Measurements from ENCODE around the gene SSTR3.
"Not testable (repeated sequence)": the region's sequence is repeated elsewhere in the genome, so short reads cannot be mapped to it uniquely, and the experiment has no call there.

The SSTR3 gene

DNA sequence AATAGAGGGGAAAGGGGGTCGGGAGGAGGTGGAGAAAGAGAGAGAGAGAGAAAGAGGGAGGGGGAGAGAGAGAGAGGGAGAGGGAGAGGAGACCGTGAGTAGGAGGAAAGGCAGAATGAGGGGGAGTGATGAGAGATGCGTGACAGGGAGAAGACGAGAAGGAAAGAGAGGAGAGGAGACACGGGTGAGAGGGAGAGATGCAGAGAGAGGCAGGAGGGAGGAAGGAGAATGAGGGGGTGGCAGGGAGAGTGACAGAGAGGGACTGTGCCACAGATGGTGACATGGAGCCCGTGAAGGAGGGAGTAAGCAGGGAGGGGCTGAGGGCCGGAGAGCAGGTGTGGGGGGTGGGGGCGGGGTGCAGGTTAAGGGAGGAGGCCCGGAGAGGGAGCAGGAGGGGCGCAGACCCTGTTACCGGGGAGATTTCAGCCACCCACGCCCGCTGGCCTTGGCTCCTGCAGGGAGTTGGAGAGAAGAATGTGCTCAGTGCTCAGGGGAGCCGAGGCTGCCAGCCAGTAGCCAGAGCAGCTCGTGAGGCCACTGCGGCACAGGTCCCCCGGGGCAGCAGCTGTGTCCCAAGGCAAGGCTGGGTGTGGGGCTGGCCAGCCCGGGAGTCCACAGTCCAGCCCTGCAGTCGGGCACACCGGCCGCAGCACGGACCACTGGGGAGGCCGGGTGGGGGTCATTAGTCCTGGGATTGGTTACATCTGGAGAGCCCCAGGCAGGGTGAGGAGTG, at the start of gene SSTR3:
SSTR3 (minus strand) TSS at position 304 of the 733 bp plus-strand sequence. CDS start 4,674 bp downstream, outside the sequence.
- Mint-ChIP-seq H3K27ac (no peak within 1 kb of the TSS), H3K27me3 (no peaks in the 10 kb centered on the region), H3K4me1 (peaks cover 42% of the 10 kb centered on the region), H3K36me3 (peaks cover 16% of the 10 kb centered on the region), H3K4me3 (no peak within 1 kb of the TSS), H3K9me3 (no peaks in the 10 kb centered on the region)
- CTCF ChIA-PET, result no interaction called here
- DNase-seq, result peak; percentile 16

- peak; percentile 74 for DNase-seq
- H3K27ac Mint-ChIP-seq, result no peak overlapping the region
- CTCF ChIA-PET, result interaction anchor here (0.6 to 5.3 kb wide), 30 partner anchors 9 to 400 kb away, joined by 3 to 134 read pairs (median 6); partner anchors contain the start of genes CYTH4 and RAC2
- no peak overlapping the region for H3K4me3 Mint-ChIP-seq
- H3K27me3 Mint-ChIP-seq, result peaks cover 63% of the 10 kb centered on the region
- peaks cover 22% of the 10 kb centered on the region for H3K4me1 Mint-ChIP-seq
- H3K9me3 Mint-ChIP-seq, result peaks cover 16% of the 10 kb centered on the region
- peaks cover 7% of the 10 kb centered on the region for H3K36me3 Mint-ChIP-seq
Observed at GRCh38 chr22:37260901-37261336, 48.6 kb upstream of the SSTR3 start.

GRCh38 chr22:37260155-37260795, 48.0 kb upstream of the SSTR3 start:
- CTCF ChIA-PET, result interaction anchor here (0.6 to 5.3 kb wide), 37 partner anchors 9 to 401 kb away, joined by 3 to 134 read pairs (median 6); partner anchors contain the start of genes CYTH4 and RAC2
- no peak overlapping the region for H3K4me3 Mint-ChIP-seq
- H3K4me1 Mint-ChIP-seq, result peaks cover 24% of the 10 kb centered on the region
- H3K9me3 Mint-ChIP-seq, result peaks cover 16% of the 10 kb centered on the region
- H3K36me3 Mint-ChIP-seq, result peaks cover 7% of the 10 kb centered on the region
- H3K27me3 Mint-ChIP-seq, result peaks cover 66% of the 10 kb centered on the region
- DNase-seq, result no peak
- H3K27ac Mint-ChIP-seq, result no peak overlapping the region

GRCh38 chr22:37259540-37260029, 47.3 kb upstream of the SSTR3 start:
- Mint-ChIP-seq H3K4me3 (no peak overlapping the region), H3K36me3 (peaks cover 5% of the 10 kb centered on the region), H3K9me3 (peaks cover 12% of the 10 kb centered on the region), H3K4me1 (peaks cover 28% of the 10 kb centered on the region), H3K27me3 (peaks cover 62% of the 10 kb centered on the region), H3K27ac (no peak overlapping the region)
- peak; percentile 46 for DNase-seq
- CTCF ChIA-PET, result interaction anchor here (0.6 to 5.3 kb wide), 34 partner anchors 8 to 308 kb away, joined by 3 to 134 read pairs (median 6); partner anchors contain the start of gene RAC2

DNA sequence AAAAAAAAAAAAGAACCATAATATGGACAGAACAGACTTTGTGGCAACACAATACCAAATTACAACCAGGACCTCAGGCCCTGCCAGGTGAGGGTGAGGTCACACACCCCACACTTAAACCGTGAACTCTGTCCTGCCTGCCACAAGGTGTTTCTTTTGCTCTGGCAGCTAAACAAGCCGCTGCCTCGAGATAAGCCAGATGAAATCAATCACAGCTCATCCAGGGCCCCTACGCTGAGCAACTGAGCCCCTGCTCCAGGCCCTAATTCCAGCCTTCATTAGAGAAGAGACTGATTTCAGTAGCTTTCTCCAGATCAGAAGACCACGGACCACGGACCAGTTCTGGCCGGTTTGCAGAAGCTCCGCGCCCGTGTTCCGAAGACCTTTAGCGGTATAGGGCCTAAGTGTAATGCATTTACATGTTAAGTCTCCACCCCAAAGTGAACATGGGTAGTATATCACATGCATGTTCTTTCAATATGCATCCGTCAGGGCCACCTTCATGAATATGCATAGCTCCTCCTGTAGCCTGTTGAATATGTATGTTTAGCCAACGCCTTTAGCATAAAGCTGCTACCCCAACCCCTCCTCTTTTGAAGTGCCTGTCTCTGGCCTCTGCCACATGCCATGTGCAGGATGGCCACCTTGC, 46.6 kb upstream of the SSTR3 start:
- DNase-seq, result no peak
- peaks cover 28% of the 10 kb centered on the region for H3K4me1 Mint-ChIP-seq
- no peak overlapping the region for H3K4me3 Mint-ChIP-seq
- CTCF ChIA-PET, result interaction anchor here (0.6 to 5.3 kb wide), 26 partner anchors 9 to 403 kb away, joined by 3 to 134 read pairs (median 4); partner anchors contain the start of gene RAC2
- peaks cover 2% of the 10 kb centered on the region for H3K36me3 Mint-ChIP-seq
- H3K9me3 Mint-ChIP-seq, result peaks cover 5% of the 10 kb centered on the region
- no peak overlapping the region for H3K27ac Mint-ChIP-seq
- peaks cover 55% of the 10 kb centered on the region for H3K27me3 Mint-ChIP-seq

DNA sequence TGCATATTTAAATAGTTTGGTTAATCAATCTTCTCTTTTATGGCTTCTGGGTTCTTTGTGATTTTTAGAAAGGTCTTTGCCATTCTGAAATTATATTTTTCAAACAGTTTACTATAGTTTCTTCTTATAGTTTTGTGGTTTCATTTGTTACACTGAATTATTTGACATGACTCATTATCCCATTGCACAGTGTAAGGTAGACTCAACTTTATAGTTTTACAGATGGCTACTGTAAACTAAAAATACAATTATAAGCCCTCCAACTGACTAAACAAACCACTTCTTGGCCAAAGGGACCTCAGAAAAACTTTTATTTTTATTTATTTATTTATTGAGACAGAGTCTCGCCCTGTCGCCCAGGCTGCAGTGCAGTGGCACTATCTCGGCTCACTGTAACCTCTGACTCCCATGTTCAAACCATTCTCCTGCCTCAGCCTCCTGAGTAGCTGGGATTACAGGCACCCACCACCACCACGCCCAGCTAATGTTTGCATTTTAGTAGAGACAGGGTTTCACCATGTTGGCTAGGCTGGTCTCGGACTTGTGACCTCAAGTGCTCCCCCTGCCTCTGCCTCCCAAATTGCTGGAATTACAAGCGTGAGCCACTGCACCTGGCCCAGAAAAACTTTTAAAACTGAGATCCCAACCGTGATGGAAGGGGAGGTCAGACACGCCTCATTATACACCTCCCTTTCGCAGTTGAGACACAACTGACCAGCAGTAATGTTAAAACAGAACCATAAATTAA, 45.9 kb upstream of the SSTR3 start:
- CTCF ChIA-PET, result interaction anchor here (0.9 to 5.3 kb wide), 12 partner anchors 10 to 402 kb away, joined by 3 to 134 read pairs (median 4); partner anchors contain the start of gene RAC2
- H3K9me3 Mint-ChIP-seq, result no peaks in the 10 kb centered on the region
- no peaks in the 10 kb centered on the region for H3K36me3 Mint-ChIP-seq
- H3K4me3 Mint-ChIP-seq, result no peak overlapping the region
- H3K27me3 Mint-ChIP-seq, result peaks cover 52% of the 10 kb centered on the region
- no peak overlapping the region for H3K27ac Mint-ChIP-seq
- DNase-seq, result no peak
- peaks cover 28% of the 10 kb centered on the region for H3K4me1 Mint-ChIP-seq

DNA sequence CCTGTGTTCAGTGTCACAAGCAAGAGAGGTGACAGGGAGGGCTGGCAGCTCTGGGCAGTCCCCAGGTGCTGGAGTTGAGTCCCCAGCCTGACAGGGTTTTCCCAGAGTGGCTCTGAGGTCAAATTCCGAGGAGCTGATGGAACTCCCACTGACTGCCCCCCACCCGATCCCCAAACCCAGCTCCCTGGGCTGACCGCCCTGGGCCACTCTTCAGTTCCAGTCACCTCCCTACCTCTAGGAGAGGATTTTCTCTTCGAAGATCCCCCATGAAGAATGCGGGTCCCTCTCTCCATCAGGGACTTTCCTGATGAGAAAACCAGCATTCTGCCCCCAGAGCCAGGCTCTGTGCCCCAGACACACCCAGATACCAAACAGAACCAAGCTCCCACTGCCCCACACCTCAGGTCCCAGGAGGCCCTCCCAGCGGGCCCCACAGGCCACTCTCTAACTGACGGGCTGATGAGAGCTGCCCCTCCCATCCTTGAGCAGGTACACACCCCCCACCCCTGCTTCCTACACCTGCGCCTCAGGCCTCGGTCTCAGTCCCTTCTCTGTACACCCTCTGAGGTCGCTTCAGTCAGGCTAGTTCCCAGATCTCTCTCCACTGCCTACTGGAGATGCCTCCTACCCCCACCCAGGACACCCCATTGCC, 43.9 kb upstream of the SSTR3 start:
- peak overlapping the region; percentile 46 for H3K27ac Mint-ChIP-seq
- no peaks in the 10 kb centered on the region for H3K36me3 Mint-ChIP-seq
- H3K4me1 Mint-ChIP-seq, result peaks cover 28% of the 10 kb centered on the region
- H3K9me3 Mint-ChIP-seq, result no peaks in the 10 kb centered on the region
- DNase-seq, result peak; percentile 20
- CTCF ChIA-PET, result interaction anchor here (1.0 kb wide), 1 partner anchor 17 kb away, joined by 3 read pairs; no protein-coding TSS in a partner anchor
- H3K27me3 Mint-ChIP-seq, result peaks cover 50% of the 10 kb centered on the region
- no peak overlapping the region for H3K4me3 Mint-ChIP-seq

DNA sequence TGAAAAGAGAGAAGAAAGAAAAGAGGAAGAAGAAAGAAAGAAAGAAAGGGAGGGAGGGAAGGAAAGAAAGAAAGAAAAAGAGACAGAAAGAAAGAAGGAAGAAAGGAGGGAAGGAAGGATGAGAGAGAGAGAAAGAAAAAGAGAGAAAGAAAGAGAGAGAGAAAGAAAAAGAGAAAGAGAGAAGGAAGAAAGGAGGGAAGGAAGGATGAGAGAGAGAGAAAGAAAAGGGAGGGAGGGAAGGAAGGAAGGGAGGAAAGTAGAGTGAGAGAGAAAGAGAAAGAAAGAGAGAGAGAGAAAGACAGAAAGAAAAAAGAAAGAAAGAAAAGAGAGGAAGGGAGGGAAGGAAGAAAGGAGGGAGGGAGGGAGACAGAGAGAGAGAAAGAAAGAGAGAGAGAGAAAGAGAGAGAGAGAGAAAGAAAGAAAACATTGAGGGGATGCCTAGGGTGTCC, 43.3 kb upstream of the SSTR3 start:
- no peak overlapping the region for H3K27ac Mint-ChIP-seq
- no peak for DNase-seq
- H3K4me1 Mint-ChIP-seq, result peaks cover 23% of the 10 kb centered on the region
- peaks cover 45% of the 10 kb centered on the region for H3K27me3 Mint-ChIP-seq
- no peaks in the 10 kb centered on the region for H3K36me3 Mint-ChIP-seq
- CTCF ChIA-PET, result interaction anchor here (1.0 kb wide), 1 partner anchor 17 kb away, joined by 3 read pairs; no protein-coding TSS in a partner anchor
- no peaks in the 10 kb centered on the region for H3K9me3 Mint-ChIP-seq
- H3K4me3 Mint-ChIP-seq, result no peak overlapping the region

GRCh38 chr22:37254867-37255233, 42.6 kb upstream of the SSTR3 start:
- Mint-ChIP-seq H3K4me1 (peaks cover 18% of the 10 kb centered on the region), H3K4me3 (no peak overlapping the region), H3K9me3 (no peaks in the 10 kb centered on the region), H3K27me3 (peaks cover 40% of the 10 kb centered on the region), H3K27ac (no peak overlapping the region), H3K36me3 (no peaks in the 10 kb centered on the region)
- DNase-seq, result no peak
- CTCF ChIA-PET, result no interaction called here

- Mint-ChIP-seq H3K27me3 (peaks cover 36% of the 10 kb centered on the region), H3K27ac (no peak overlapping the region), H3K4me1 (peaks cover 13% of the 10 kb centered on the region), H3K9me3 (no peaks in the 10 kb centered on the region), H3K36me3 (no peaks in the 10 kb centered on the region), H3K4me3 (no peak overlapping the region)
- CTCF ChIA-PET, result no interaction called here
- no peak for DNase-seq
Observed at GRCh38 chr22:37254209-37254866, 42.1 kb upstream of the SSTR3 start.

DNA sequence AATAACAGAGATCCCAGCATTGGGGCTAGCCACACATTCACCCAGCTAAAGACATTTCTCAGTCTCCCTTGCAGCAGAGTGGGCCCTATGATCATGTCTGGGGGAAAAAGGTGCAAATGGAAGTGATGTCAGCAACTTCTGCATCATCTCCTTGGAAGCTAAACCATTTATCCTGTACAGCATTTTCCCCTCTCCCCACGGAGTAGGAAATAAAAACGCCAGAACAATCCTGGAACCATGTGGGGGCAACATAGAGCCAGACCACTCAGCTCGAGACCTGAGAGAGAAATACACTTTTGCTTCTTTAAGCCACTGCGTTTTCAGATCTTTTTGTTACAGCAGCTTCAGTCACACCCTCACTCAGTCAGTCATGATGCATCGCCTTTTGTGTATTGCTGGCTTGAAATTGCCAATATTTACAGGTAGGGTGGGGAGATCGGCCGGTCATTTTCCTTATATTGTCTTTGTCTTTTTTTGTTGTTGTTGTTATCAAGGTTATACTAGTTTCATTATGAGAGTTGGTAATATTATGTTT, 40.9 kb upstream of the SSTR3 start:
- H3K27me3 Mint-ChIP-seq, result peaks cover 39% of the 10 kb centered on the region
- CTCF ChIA-PET, result no interaction called here
- H3K4me1 Mint-ChIP-seq, result peaks cover 8% of the 10 kb centered on the region
- no peaks in the 10 kb centered on the region for H3K9me3 Mint-ChIP-seq
- no peak for DNase-seq
- no peak overlapping the region for H3K27ac Mint-ChIP-seq
- no peak overlapping the region for H3K4me3 Mint-ChIP-seq
- no peaks in the 10 kb centered on the region for H3K36me3 Mint-ChIP-seq

- not testable (repeated sequence) for H3K4me1 Mint-ChIP-seq, H3K4me3 Mint-ChIP-seq, H3K36me3 Mint-ChIP-seq, H3K27ac Mint-ChIP-seq, DNase-seq, H3K9me3 Mint-ChIP-seq
- CTCF ChIA-PET, result interaction anchor here (0.9 to 2.0 kb wide), 3 partner anchors 9 to 53 kb away, joined by 3 to 8 read pairs (median 3); no protein-coding TSS in a partner anchor
- H3K27me3 Mint-ChIP-seq, result peaks cover 34% of the 10 kb centered on the region
Observed at GRCh38 chr22:37251836-37252235, 39.6 kb upstream of the SSTR3 start.

Data from activated naive CD4-positive, alpha-beta T cell treated with anti-CD3 and anti-CD28 coated beads, Interleukin-2, amount 10 ng/mL, durations not matched to agents 7 days and 5 days (primary cell).